ENCODE data around the gene BORCS6.

BORCS6 gene

GRCh38 chr17:8164815-8165131 is 25.2 kb downstream of the BORCS6 start:
- in situ Hi-C loops (cut with HindIII; ENCODE audit: low pct_ligation_motif_present, low sequenced_read_pairs): no loop called here
- Histone ChIP-seq H3K4me3 (ENCODE audit: low read depth, low read length) (no peak overlapping the region), H3K27ac (no peak overlapping the region), H3K27me3 (replicated peaks) (no peaks in the 10 kb centered on the region), H3K36me3 (replicated peaks) (peaks cover 8% of the 10 kb centered on the region)
- TF ChIP-seq, protein P1, sequence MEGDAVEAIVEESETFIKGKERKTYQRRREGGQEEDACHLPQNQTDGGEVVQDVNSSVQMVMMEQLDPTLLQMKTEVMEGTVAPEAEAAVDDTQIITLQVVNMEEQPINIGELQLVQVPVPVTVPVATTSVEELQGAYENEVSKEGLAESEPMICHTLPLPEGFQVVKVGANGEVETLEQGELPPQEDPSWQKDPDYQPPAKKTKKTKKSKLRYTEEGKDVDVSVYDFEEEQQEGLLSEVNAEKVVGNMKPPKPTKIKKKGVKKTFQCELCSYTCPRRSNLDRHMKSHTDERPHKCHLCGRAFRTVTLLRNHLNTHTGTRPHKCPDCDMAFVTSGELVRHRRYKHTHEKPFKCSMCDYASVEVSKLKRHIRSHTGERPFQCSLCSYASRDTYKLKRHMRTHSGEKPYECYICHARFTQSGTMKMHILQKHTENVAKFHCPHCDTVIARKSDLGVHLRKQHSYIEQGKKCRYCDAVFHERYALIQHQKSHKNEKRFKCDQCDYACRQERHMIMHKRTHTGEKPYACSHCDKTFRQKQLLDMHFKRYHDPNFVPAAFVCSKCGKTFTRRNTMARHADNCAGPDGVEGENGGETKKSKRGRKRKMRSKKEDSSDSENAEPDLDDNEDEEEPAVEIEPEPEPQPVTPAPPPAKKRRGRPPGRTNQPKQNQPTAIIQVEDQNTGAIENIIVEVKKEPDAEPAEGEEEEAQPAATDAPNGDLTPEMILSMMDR (IDR thresholded peaks at IDR 0.05; ENCODE audit: low read depth, low read length, missing control alignments): no peak
- no peak for DNase-seq

GRCh38 chr17:8163978-8164814 is 25.8 kb downstream of the BORCS6 start:
- Histone ChIP-seq H3K4me3 (ENCODE audit: low read depth, low read length) (no peak overlapping the region), H3K27me3 (replicated peaks) (no peaks in the 10 kb centered on the region), H3K36me3 (replicated peaks) (peaks cover 14% of the 10 kb centered on the region), H3K27ac (no peak overlapping the region)
- TF ChIP-seq, protein P1 (IDR thresholded peaks at IDR 0.05; ENCODE audit: low read depth, low read length, missing control alignments): no peak
- no peak for DNase-seq
- in situ Hi-C loops (cut with HindIII; ENCODE audit: low pct_ligation_motif_present, low sequenced_read_pairs): no loop called here

DNA sequence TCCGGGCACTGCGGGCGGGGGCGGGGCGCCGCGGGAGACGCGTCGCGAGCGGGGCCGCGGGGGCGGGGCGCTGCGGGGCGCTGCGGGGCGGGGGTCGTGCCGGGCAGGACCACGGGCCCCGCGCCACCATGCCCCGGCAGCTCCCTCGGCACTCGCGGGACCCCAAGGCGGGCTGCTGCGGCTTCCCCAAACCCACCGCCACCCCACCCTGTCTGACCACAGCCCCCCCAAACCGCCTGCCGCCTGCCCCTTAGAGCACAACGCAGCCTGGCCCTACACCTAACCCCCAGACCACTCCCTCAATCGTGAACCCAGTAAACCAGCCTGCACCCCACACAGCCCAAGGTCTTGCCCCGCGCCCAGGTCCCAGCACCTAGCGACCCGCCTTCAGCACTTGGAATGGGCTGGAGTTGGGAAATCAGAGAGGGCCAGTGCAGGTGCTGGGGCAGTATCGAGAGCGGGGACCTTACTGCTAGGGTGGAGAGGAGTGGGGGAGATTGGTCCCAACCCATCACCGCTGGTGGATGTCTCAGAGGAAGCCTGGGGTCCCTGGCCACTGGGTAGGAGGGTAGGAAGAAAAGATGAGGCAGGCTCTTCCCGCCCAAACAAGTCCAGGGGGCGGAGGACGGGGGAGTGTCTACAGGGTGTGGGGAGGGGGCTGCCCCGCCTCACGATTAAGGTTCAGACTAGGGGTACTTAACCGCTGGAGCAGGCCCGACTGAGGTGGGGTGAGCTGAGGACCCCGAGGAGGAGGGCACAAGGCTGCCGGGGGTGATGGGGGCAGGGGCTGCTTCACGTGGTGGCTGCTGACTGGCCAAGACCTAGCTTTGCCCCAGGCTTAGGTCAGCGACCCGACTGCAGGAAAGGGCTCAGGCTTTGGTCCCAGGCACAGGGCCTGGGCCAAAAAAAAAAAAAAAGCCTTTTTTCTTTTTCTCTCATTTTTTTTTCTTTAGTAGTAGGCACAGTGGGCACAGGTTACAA is 26.7 kb downstream of the BORCS6 start:
- peaks cover 17% of the 10 kb centered on the region for H3K36me3 ChIP-seq (replicated peaks)
- no peak for DNase-seq
- in situ Hi-C loops (cut with HindIII; ENCODE audit: low pct_ligation_motif_present, low sequenced_read_pairs): no loop called here
- TF ChIP-seq, protein P1 (IDR thresholded peaks at IDR 0.05; ENCODE audit: low read depth, low read length, missing control alignments): no peak
- H3K27ac ChIP-seq: peak overlapping the region; percentile 89
- no peaks in the 10 kb centered on the region for H3K27me3 ChIP-seq (replicated peaks)
- peak overlapping the region; percentile 85 for H3K4me3 ChIP-seq (ENCODE audit: low read depth, low read length)

GRCh38 chr17:8162233-8162996 is 27.6 kb downstream of the BORCS6 start, which contains the start of gene VAMP2:
TSS of gene VAMP2 (minus strand) at chr17:8162948. CDS start at chr17:8162879, 69 bp downstream.
- peak within 1 kb of the TSS; percentile 89 for H3K27ac ChIP-seq
- H3K4me3 ChIP-seq (ENCODE audit: low read depth, low read length): peak within 1 kb of the TSS; percentile 85
- H3K36me3 ChIP-seq (replicated peaks): peaks cover 17% of the 10 kb centered on the region
- in situ Hi-C loops (cut with HindIII; ENCODE audit: low pct_ligation_motif_present, low sequenced_read_pairs): no loop called here
- DNase-seq: no peak
- H3K27me3 ChIP-seq (replicated peaks): no peaks in the 10 kb centered on the region
- TF ChIP-seq, protein P1 (IDR thresholded peaks at IDR 0.05; ENCODE audit: low read depth, low read length, missing control alignments): no peak

All from brain microvascular endothelial cell (primary cell).